Activated naive CD8-positive, alpha-beta T cell (primary cell): ENCODE data around the gene PRODH2.

Experiments
- H3K27ac Mint-ChIP-seq: one replicate; pipeline ENCODE4 v1.8.0; 2021; ENCODE audit warnings: mixed read lengths
- H3K27me3 Mint-ChIP-seq: one replicate; pipeline ENCODE4 v1.8.0; 2021; ENCODE audit warnings: mixed read lengths
- H3K36me3 Mint-ChIP-seq: one replicate; pipeline ENCODE4 v1.8.0; 2021; ENCODE audit warnings: mixed read lengths
- H3K4me1 Mint-ChIP-seq: one replicate; pipeline ENCODE4 v1.8.0; 2021; ENCODE audit warnings: low read depth, mixed read lengths
- H3K4me3 Mint-ChIP-seq: one replicate; pipeline ENCODE4 v1.8.0; 2021; ENCODE audit warnings: mild to moderate bottlenecking, mixed read lengths
- H3K9me3 Mint-ChIP-seq: one replicate; pipeline ENCODE4 v1.8.0; 2021; ENCODE audit warnings: low read depth, mixed read lengths

The PRODH2 gene

GRCh38 chr19:35792888-35793287, 19.8 kb downstream of the PRODH2 start:
- peaks cover 17% of the 10 kb centered on the region for H3K27me3 Mint-ChIP-seq
- H3K4me3 Mint-ChIP-seq: no peak overlapping the region
- no peak overlapping the region for H3K27ac Mint-ChIP-seq
- H3K36me3 Mint-ChIP-seq: peaks cover 2% of the 10 kb centered on the region
- H3K9me3 Mint-ChIP-seq: no peaks in the 10 kb centered on the region
- peaks cover 4% of the 10 kb centered on the region for H3K4me1 Mint-ChIP-seq

DNA sequence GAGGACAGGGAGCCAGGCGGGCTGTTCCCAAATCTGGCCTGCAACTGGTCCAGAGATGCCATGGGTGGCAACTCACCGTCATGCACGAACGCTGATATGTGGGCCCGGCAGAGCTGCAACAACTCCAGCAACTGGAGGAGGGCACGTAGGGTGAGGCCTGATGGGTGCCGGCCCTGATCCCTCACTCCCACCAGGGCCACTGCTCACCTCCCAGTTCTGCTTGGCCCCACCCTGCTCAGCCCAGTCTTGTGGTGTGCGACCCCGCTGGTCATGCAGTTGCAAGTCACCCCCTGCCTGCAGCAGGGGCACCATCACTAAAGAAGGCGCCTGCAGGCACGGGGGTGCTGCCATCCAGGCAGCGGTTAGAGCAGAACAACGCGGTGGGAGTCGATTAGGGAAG, 20.3 kb downstream of the PRODH2 start:
- H3K9me3 Mint-ChIP-seq: no peaks in the 10 kb centered on the region
- peaks cover 2% of the 10 kb centered on the region for H3K36me3 Mint-ChIP-seq
- H3K27me3 Mint-ChIP-seq: peaks cover 17% of the 10 kb centered on the region
- no peak overlapping the region for H3K27ac Mint-ChIP-seq
- H3K4me1 Mint-ChIP-seq: peaks cover 4% of the 10 kb centered on the region
- no peak overlapping the region for H3K4me3 Mint-ChIP-seq

GRCh38 chr19:35791814-35792279, 20.8 kb downstream of the PRODH2 start:
- peaks cover 13% of the 10 kb centered on the region for H3K27me3 Mint-ChIP-seq
- H3K27ac Mint-ChIP-seq: no peak overlapping the region
- no peak overlapping the region for H3K4me3 Mint-ChIP-seq
- peaks cover 2% of the 10 kb centered on the region for H3K4me1 Mint-ChIP-seq
- peaks cover 2% of the 10 kb centered on the region for H3K36me3 Mint-ChIP-seq
- no peaks in the 10 kb centered on the region for H3K9me3 Mint-ChIP-seq

DNA sequence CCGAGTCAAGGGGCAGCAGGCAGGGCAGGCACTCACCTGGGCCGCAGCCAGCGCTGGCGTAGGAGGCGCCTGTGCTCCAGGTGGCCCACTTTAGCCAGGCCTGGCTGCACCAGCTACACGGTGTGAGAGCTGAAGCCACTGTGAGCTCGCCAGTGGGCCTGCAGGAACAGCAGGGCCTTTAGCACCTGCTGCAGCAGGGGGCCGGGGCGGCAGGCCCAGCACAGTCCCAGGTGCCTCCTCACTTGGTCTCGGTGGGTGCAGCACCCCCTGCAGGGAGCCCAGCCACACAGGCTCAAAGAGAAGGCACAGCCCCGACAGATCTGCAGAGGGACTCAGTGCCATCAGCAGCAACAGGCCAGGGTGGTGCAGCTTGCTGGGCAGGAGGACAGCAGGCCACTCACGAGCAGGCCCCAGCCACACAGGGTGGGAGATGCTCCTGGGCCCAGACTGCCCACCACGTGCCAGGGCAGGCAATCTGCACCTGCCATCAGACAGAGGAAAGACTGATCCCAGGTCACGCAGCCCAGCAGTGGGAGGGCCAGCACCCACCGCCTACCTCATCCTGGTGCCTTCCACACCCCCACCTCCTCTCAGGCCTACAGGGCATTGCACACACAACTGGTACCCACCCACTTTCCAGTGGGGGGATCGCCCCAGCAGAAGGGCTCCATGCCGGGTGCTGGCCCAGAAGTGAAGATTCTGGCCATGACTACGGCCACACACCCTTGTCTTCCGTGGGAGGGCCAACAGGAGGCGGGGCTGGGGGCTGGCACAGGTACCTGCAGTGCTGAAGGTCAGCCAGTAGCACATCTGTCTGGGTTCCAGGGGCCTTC, 21.4 kb downstream of the PRODH2 start:
- Mint-ChIP-seq H3K27me3 (peaks cover 7% of the 10 kb centered on the region), H3K4me1 (no peaks in the 10 kb centered on the region), H3K4me3 (no peak overlapping the region), H3K36me3 (no peaks in the 10 kb centered on the region), H3K9me3 (no peaks in the 10 kb centered on the region), H3K27ac (no peak overlapping the region)

GRCh38 chr19:35789978-35790944, 22.4 kb downstream of the PRODH2 start:
- H3K27me3 Mint-ChIP-seq: peaks cover 4% of the 10 kb centered on the region
- H3K4me1 Mint-ChIP-seq: no peaks in the 10 kb centered on the region
- no peaks in the 10 kb centered on the region for H3K36me3 Mint-ChIP-seq
- H3K4me3 Mint-ChIP-seq: no peak overlapping the region
- H3K9me3 Mint-ChIP-seq: no peaks in the 10 kb centered on the region
- H3K27ac Mint-ChIP-seq: no peak overlapping the region

DNA sequence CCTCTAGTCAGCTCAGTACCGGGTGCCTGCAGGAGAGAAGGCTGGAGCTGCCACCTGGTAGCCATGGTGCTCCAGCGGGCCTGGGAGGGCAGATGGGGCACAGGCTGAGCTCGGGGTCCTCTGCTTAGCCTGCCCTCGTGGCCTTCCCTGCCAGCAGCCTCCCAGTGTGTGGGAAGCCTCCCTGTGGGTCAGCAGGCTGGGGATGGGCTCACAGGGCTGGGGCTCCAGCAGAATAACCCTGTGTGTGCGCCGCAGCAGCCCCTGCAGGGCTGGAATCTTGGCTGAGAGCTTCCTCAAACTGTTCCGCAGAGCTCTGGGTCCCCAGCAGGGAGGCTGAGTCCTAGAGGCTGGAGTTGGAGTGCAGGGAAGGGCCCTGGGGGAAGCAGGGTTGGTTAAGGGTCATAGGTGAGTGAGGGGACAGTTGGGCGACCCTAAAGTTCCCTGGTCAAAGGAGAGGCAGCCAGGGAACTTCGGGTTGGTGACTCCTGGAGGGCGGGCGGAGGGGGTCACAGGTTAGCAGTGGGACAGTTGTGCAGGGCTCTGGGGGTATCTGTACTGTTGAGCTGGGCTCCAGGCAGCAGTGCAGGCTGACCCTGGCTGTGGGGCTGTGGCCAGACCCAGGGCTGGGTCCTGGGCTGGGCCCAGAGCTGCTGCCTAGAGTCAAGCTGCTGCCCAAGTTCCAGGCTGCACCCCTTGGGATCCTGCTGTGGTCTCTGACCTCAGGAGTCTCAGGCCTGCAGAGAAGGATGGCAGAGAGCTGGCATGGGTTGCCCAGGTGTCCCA, 23.3 kb downstream of the PRODH2 start:
- Mint-ChIP-seq H3K27ac (no peak overlapping the region), H3K4me1 (no peaks in the 10 kb centered on the region)

GRCh38 chr19:35788205-35788960, 24.3 kb downstream of the PRODH2 start:
- Mint-ChIP-seq H3K27me3 (peaks cover 2% of the 10 kb centered on the region), H3K27ac (no peak overlapping the region), H3K36me3 (no peaks in the 10 kb centered on the region), H3K4me3 (no peak overlapping the region), H3K9me3 (no peaks in the 10 kb centered on the region), H3K4me1 (no peaks in the 10 kb centered on the region)

More for the DNA sequence above, 23.3 kb downstream of the PRODH2 start:
- no peaks in the 10 kb centered on the region for H3K9me3 Mint-ChIP-seq
- H3K36me3 Mint-ChIP-seq: no peaks in the 10 kb centered on the region
- no peak overlapping the region for H3K4me3 Mint-ChIP-seq
- peaks cover 4% of the 10 kb centered on the region for H3K27me3 Mint-ChIP-seq

DNA sequence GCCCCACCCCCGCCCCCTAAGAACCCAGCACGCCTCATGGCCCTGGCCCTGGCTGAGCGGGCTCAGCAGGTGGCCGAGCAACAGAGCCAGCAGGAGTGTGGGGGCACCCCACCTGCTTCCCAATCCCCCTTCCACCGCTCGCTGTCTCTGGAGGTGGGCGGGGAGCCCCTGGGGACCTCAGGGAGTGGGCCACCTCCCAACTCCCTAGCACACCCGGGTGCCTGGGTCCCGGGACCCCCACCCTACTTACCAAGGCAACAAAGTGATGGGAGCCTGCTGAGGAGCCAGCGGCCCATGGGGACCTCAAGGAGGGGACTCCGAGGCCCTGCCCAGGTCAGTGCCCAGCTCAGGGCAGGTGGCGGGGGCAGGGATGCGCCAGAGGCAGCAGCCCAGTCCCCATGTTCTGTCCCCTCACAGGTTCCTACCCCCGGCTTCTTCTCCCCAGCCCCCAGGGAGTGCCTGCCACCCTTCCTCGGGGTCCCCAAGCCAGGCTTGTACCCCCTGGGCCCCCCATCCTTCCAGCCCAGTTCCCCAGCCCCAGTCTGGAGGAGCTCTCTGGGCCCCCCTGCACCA, 25.3 kb downstream of the PRODH2 start:
- no peaks in the 10 kb centered on the region for H3K27me3 Mint-ChIP-seq
- no peaks in the 10 kb centered on the region for H3K9me3 Mint-ChIP-seq
- no peak overlapping the region for H3K4me3 Mint-ChIP-seq
- no peak overlapping the region for H3K27ac Mint-ChIP-seq
- no peaks in the 10 kb centered on the region for H3K36me3 Mint-ChIP-seq
- no peaks in the 10 kb centered on the region for H3K4me1 Mint-ChIP-seq

GRCh38 chr19:35786299-35787160, 26.1 kb downstream of the PRODH2 start:
- no peaks in the 10 kb centered on the region for H3K36me3 Mint-ChIP-seq
- H3K27me3 Mint-ChIP-seq: no peaks in the 10 kb centered on the region
- no peaks in the 10 kb centered on the region for H3K4me1 Mint-ChIP-seq
- no peaks in the 10 kb centered on the region for H3K9me3 Mint-ChIP-seq
- H3K4me3 Mint-ChIP-seq: no peak overlapping the region
- no peak overlapping the region for H3K27ac Mint-ChIP-seq

GRCh38 chr19:35785339-35785627, 27.4 kb downstream of the PRODH2 start:
- no peaks in the 10 kb centered on the region for H3K4me1 Mint-ChIP-seq
- H3K27me3 Mint-ChIP-seq: no peaks in the 10 kb centered on the region
- no peaks in the 10 kb centered on the region for H3K36me3 Mint-ChIP-seq
- H3K27ac Mint-ChIP-seq: no peak overlapping the region
- H3K9me3 Mint-ChIP-seq: no peaks in the 10 kb centered on the region
- no peak overlapping the region for H3K4me3 Mint-ChIP-seq

GRCh38 chr19:35784503-35785338, 27.9 kb downstream of the PRODH2 start:
- Mint-ChIP-seq H3K4me1 (no peaks in the 10 kb centered on the region), H3K9me3 (no peaks in the 10 kb centered on the region), H3K4me3 (no peak overlapping the region), H3K27me3 (no peaks in the 10 kb centered on the region), H3K36me3 (no peaks in the 10 kb centered on the region), H3K27ac (no peak overlapping the region)

- H3K4me3 Mint-ChIP-seq: no peak overlapping the region
Observed at GRCh38 chr19:35783469-35784434, 28.9 kb downstream of the PRODH2 start.

More at GRCh38 chr19:35783469-35784434, 28.9 kb downstream of the PRODH2 start:
- no peaks in the 10 kb centered on the region for H3K4me1 Mint-ChIP-seq
- H3K36me3 Mint-ChIP-seq: no peaks in the 10 kb centered on the region
- no peaks in the 10 kb centered on the region for H3K27me3 Mint-ChIP-seq
- no peak overlapping the region for H3K27ac Mint-ChIP-seq
- H3K9me3 Mint-ChIP-seq: no peaks in the 10 kb centered on the region
